ENCODE results near the gene ANKRD60. TPM values are rescaled to one million over a fixed set of nuclear protein-coding genes. Genes with fewer than 3 reads are reported as not detected.

ANKRD60 gene
- total RNA-seq, 1 donor from 2014 or later: not detected

- H3K27ac Mint-ChIP-seq (ENCODE audit: unreplicated experiment): no peak overlapping the region
- peaks cover 12% of the 10 kb centered on the region for H3K4me1 Mint-ChIP-seq (ENCODE audit: low read depth)
- H3K36me3 Mint-ChIP-seq (ENCODE audit: low read depth): no peaks in the 10 kb centered on the region
- no peak for DNase-seq (ENCODE audit: low spot score)
- H3K4me3 Mint-ChIP-seq (ENCODE audit: unreplicated experiment): no peak overlapping the region
- no peaks in the 10 kb centered on the region for H3K9me3 Mint-ChIP-seq (ENCODE audit: low read depth)
- H3K27me3 Mint-ChIP-seq (ENCODE audit: low read depth): peaks cover 4% of the 10 kb centered on the region
- TF ChIP-seq CTCF (IDR thresholded peaks at IDR 0.05): no peak
Measured at GRCh38 chr20:58208944-58209343, 19.5 kb downstream of the ANKRD60 start.

DNA sequence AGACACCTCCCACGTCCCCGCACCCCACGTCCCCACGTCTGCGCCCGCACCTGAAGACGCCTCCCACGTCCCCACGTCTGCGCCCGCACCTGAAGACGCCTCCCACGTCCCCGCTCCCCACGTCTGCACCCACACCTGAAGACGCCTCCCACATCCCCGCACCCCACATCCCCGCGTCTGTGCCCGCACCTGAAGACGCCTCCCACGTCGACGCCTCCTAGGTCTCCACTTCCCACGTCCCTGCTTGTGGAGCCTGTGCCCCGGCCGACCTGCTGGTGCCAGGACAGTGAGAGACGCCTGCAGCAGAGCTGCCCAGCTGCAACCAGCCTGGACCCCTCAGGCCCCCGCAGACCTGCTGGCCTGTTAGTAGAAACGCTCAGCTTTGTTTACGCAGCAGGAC lies 22.6 kb downstream of the ANKRD60 start:
- Mint-ChIP-seq H3K36me3 (ENCODE audit: low read depth) (no peaks in the 10 kb centered on the region), H3K9me3 (ENCODE audit: low read depth) (no peaks in the 10 kb centered on the region), H3K4me3 (ENCODE audit: unreplicated experiment) (no peak overlapping the region), H3K27ac (ENCODE audit: unreplicated experiment) (no peak overlapping the region), H3K4me1 (ENCODE audit: low read depth) (peaks cover 12% of the 10 kb centered on the region), H3K27me3 (ENCODE audit: low read depth) (peaks cover 3% of the 10 kb centered on the region)
- TF ChIP-seq CTCF (IDR thresholded peaks at IDR 0.05): no peak
- no peak for DNase-seq (ENCODE audit: low spot score)

- no peak for DNase-seq (ENCODE audit: low spot score)
- no peaks in the 10 kb centered on the region for H3K36me3 Mint-ChIP-seq (ENCODE audit: low read depth)
- H3K9me3 Mint-ChIP-seq (ENCODE audit: low read depth): no peaks in the 10 kb centered on the region
- no peak overlapping the region for H3K4me3 Mint-ChIP-seq (ENCODE audit: unreplicated experiment)
- peaks cover 5% of the 10 kb centered on the region for H3K4me1 Mint-ChIP-seq (ENCODE audit: low read depth)
- no peak for TF ChIP-seq CTCF (IDR thresholded peaks at IDR 0.05)
- H3K27ac Mint-ChIP-seq (ENCODE audit: unreplicated experiment): no peak overlapping the region
- peaks cover 3% of the 10 kb centered on the region for H3K27me3 Mint-ChIP-seq (ENCODE audit: low read depth)
Measured at GRCh38 chr20:58202044-58202443, 26.4 kb downstream of the ANKRD60 start.

DNA sequence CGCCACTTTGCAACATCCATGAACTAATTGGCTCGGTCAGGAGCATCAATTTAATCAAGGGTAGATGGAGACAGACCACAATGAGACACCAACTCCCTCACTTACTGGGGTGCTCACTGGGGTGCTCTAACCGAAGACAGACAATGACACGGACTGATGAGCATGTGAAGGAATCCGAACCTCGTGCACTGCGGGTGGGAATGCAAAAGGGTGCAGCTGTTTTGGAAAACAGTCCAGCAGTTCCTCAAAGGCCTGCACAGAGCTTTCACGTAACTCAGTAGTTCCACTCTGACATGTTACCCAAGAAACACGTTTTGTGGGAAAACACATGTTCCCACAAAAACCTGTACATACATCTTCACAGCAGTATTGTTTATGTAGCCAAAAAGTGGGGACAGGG lies 26.8 kb downstream of the ANKRD60 start:
- H3K27me3 Mint-ChIP-seq (ENCODE audit: low read depth): peaks cover 3% of the 10 kb centered on the region
- TF ChIP-seq CTCF (IDR thresholded peaks at IDR 0.05): no peak

DNA sequence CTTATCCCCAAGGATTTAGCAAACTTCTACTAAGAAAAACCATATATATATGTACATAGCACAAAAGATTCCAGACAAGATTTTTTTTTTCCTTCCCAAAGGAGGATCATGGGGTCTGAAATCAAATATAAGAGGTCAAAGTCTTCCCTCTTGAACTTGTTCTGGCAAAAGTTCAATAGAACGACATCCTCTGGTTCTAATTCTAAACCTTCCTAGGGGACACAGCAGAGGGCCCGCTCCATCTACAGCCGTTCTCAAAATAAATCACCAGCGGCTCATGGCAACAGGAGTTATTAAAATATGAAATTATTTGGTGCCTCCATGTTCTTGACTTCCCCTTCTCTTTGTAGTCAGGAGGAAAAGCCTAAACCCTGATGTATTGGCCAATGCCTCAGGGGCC lies 29.0 kb downstream of the ANKRD60 start:
- H3K27ac Mint-ChIP-seq (ENCODE audit: unreplicated experiment): no peak overlapping the region
- H3K36me3 Mint-ChIP-seq (ENCODE audit: low read depth): no peaks in the 10 kb centered on the region
- DNase-seq (ENCODE audit: low spot score): no peak
- H3K4me3 Mint-ChIP-seq (ENCODE audit: unreplicated experiment): no peak overlapping the region
- H3K9me3 Mint-ChIP-seq (ENCODE audit: low read depth): no peaks in the 10 kb centered on the region
- TF ChIP-seq CTCF (IDR thresholded peaks at IDR 0.05): no peak
- H3K27me3 Mint-ChIP-seq (ENCODE audit: low read depth): no peaks in the 10 kb centered on the region
- peaks cover 5% of the 10 kb centered on the region for H3K4me1 Mint-ChIP-seq (ENCODE audit: low read depth)

More for the DNA sequence above, 26.8 kb downstream of the ANKRD60 start:
- Mint-ChIP-seq H3K27ac (ENCODE audit: unreplicated experiment) (no peak overlapping the region), H3K4me3 (ENCODE audit: unreplicated experiment) (no peak overlapping the region), H3K4me1 (ENCODE audit: low read depth) (peaks cover 5% of the 10 kb centered on the region), H3K9me3 (ENCODE audit: low read depth) (no peaks in the 10 kb centered on the region), H3K36me3 (ENCODE audit: low read depth) (no peaks in the 10 kb centered on the region)
- DNase-seq (ENCODE audit: low spot score): no peak

Data from chondrocyte (in vitro differentiated cells).